Hair follicle dermal papilla cell (primary cell): ENCODE results near the gene FZD8. TPM values are rescaled to one million over a fixed set of nuclear protein-coding genes. Genes with fewer than 3 reads are reported as not detected.

Experiments used
- total RNA-seq: library from RNA; depleted of rRNA; stranded (reverse); fragments of >200 nt; gene quantifications from 2 replicates; pipeline ENCODE4 v1.2.3, GENCODE V29; 2012

The FZD8 gene
- 3.2 and 5.6 TPM in 2 replicates for total RNA-seq

GRCh38 chr10:35642035-35642792, at the start of gene FZD8:
FZD8 (minus strand) TSS chr10:35642296; CDS start chr10:35641429, 867 bp downstream.

DNA sequence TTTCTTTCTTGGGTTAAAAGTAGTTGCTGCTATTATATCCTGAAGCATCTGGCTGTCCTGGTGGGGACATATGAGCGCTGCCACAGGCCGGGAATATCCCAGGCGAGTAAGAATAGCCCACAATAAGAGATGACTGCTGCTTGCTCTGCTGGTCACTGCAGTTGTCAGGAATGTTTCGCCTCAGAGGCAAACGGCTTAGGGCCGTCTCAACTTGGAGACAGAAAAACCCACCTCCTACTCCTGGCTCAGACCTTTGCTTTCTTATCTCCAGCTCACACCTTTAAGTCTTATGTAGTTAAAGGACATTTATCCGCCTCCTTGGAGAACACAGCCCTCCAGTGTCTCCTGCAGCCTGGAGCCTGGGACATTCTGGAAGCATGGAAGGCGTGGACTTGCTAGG, 36.9 kb downstream of the FZD8 start, which contains the start of gene GJD4:
TSS of gene GJD4 (plus strand) at position 151 of the 400 bp plus-strand sequence. CDS start at position 378, 227 bp downstream.

Other genes with a start within 250 kb of the FZD8 start
- 0.16 TPM in 1 of 2 replicates, not detected in the other for gene GJD4, start 37.0 kb downstream of the FZD8 start, total RNA-seq